Fibroblast of skin of scalp (primary cell): ENCODE results near the gene MYO1D.
A peak's percentile ranks its signal among the peaks of the same experiment; 100 is the strongest.
"Not testable (repeated sequence)": the region's sequence is repeated elsewhere in the genome, so short reads cannot be mapped to it uniquely, and the experiment has no call there.

Experiments used
- DNase-seq: peaks from one replicate; pipeline ENCODE4 v3.0.0-alpha.2; 2013

MYO1D gene

DNA sequence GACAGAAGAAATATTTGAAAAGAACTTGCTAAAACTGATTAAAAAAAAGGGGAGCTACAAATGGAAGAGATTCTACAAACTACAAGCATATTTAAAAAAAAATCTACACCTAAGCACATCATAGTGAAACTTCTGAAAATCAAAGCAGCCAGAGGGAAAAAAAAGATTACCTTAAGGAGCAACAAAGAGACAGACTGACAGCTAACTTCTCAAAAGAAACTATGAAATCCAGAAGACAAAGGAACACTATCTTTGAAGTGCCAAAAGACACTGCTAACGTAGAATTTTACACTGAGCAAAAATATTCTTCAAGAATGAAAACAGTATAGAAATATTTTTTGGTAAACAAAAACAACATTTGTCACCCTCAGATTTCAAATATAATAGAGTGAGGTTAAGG is 151.2 kb downstream of the MYO1D start:
- DNase-seq = no peak

DNA sequence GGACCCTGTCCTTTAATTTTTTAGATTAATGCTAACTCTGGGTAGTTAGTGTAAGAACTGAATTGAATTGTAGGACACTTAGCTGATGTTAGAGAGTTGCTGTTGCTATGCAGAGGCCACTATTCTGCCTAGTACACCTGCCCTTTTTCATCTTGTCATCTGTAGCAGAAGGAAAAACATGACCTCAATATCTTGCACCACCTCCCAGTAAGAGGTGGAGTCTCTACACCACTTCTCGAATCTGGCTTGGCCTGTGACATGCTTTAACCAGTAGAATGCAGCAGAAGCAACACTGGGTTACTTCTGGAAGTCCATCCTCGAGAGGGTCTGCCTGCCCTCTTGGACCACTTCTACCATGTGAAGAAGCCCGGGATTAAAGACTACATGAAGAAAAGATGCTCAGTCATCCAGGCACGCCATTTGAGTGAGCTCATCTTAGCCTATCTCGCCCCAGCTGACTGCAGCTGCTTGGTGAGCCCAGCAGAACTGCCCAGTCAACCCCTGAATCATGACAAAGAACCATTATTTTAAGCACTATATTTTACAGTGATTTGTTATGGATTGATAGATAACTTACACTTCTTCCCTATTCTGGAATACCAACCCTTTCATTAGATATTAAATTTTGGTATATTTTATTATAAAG is 153.5 kb downstream of the MYO1D start:
- DNase-seq = no peak

DNA sequence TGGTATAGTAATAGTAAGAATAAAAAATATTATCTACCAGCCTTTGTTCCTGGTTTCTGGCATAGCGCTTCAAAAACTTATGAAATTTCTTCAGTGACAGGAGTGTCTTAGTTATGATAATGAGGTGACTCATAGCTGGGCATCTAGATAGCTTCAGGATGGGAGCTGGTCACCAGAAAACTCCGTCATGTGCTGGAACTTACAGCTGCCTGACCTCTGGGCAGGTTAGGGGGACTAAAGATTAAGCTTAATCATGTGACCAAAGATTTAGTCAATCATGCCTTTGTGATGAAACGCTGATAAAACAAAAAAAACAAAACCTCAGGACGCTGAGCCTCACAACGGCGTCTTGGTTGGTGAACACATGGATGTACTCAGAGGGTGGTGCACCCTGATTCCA is 154.2 kb downstream of the MYO1D start:
- no peak for DNase-seq

- DNase-seq = no peak
These were observed 156.3 kb downstream of the MYO1D start for GRCh38 chr17:32720671-32721070.

DNA sequence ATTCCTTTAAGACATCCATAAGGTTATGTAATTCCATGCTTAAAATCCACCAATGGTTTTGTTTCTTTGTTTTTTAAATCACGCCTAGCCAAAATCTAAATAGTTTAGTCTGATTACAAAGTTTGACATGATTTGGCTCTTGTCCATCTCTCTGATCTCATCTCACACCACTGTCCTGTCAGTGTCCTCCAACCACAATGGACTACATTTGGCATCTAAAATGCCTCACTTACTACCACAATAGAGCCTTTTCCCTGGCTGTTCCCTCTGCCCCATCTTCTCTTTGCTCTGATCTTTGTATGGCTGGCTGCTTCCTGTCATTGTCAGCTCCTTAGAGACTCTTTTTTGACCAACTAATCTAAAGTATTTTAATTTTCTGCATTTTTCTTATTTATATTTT is 157.2 kb downstream of the MYO1D start:
- DNase-seq = no peak

GRCh38 chr17:32714922-32715321 is 162.0 kb downstream of the MYO1D start:
- not testable (repeated sequence) for DNase-seq

GRCh38 chr17:32714206-32714605 is 162.7 kb downstream of the MYO1D start:
- not testable (repeated sequence) for DNase-seq

DNA sequence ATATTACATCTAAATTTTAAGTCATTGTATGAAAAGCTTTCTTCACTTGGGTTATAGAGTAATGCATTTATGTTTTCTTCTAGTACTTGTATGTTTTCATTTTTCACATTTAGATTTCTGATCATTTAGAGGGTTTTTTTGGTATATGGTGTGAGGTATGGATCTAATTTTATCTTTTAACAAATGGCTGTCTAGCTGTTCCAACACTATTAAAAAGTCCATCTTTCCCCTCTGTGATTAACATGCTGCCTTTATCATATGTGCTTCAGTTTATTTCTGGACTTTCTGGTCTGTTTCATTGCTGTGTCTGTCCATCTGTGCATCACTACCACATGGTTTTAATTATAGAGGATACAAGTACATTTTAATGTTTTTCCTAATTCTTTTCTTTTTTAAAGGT is 163.8 kb downstream of the MYO1D start:
- no peak for DNase-seq

- DNase-seq = no peak
These were observed 167.4 kb downstream of the MYO1D start for GRCh38 chr17:32709562-32709961.

DNA sequence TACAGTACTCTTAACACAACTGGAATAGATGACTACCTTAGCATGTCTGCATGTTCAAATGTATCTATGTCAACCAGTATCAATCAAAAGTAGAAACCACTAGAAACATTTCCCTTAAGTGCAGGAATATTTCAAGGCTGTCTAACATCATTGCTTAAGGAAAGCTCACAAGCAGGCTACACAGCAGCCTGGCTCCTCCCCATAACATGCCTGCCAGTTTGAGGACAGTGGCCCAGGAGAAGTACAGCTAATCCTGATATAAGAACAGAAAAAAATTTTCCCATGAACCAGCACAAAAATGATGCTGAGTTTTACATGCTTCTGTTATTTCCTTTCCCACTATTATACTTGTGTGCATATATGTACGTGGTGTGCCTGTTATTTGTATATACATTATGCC is 175.1 kb downstream of the MYO1D start:
- no peak for DNase-seq

GRCh38 chr17:32699247-32699646 is 177.7 kb downstream of the MYO1D start:
- DNase-seq = no peak

DNA sequence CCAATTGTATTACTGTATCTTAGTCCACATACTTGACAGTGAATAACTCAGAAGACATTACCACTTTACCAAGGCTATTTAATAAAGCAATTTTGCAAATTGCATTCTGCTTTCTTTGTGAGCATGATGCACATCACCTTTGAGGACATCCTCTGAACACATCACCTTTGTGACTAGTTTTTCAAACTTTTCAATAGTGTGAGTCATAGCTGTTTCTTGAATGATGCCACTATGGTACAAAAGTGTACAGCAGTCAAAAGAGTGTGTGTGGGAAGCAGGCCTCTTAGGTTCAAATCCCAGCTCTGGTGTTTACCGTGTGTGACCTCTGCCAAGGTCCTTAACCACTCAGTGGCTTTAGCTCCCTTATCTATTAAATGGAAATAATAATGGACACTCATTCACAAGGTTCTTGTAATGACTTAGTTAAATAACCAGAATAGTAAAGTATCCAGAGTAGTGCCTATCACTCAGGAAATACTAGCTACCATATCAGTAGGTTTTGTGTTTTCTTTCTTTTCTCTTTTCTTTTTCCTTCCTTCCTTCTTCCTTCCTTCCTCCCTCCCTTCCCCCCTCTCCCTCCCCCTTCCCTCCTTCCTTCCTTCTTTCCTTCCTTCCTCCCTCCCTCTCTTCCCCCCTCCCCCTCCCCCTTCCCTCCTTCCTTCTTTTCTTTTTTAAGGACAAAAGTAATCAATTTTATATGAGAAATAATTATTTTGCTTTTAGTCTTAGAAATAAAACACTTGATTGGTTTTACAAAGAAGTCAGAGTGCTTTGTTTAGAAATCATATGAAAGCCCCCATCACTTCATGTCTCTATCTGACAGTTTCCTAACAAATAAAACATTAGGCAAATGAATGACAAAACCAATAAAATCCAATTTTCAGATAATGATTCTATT is 178.9 kb downstream of the MYO1D start:
- no peak for DNase-seq

DNA sequence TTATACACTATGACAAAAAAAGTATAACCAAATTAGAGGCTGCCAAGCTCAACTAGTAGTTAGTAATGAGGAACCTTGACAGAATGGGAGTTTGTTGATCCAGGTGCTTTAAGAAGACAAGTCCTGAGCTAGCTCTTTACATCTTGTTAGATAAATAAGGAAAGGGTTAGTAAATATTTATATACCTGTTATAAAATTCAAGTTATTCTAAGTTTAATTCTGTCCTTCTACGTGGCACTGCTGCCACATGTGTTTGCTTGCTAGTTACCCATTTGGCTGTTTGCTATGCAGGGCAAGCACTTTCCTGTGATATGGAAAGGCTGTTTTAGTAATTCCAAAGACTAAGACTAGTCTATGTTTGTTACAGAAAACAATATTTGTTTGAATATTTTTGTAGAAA is 180.5 kb downstream of the MYO1D start:
- DNase-seq = no peak

DNA sequence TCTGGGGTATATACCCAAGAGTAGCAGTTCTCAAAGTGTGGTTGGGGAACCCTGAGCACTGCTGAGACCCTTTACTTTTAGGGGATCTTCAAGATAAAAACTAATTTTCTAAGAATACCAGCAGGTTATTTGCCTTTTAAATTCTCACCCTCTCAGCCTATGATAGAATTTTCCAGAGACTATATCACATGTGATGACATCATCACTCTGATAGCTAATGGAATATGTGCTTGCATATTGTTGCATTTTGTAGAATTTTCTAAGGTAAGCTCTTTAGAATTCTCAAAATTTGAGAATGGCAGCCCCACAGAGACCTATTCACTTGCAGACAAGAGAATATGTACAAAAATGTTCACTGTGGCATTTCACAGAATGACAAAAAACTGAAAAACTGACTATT is 181.1 kb downstream of the MYO1D start:
- no peak for DNase-seq

GRCh38 chr17:32693194-32693897 is 183.6 kb downstream of the MYO1D start:
- no peak for DNase-seq

- DNase-seq = no peak
These were observed 184.7 kb downstream of the MYO1D start for GRCh38 chr17:32692179-32692578.

GRCh38 chr17:32689348-32689747 is 187.6 kb downstream of the MYO1D start:
- no peak for DNase-seq

DNA sequence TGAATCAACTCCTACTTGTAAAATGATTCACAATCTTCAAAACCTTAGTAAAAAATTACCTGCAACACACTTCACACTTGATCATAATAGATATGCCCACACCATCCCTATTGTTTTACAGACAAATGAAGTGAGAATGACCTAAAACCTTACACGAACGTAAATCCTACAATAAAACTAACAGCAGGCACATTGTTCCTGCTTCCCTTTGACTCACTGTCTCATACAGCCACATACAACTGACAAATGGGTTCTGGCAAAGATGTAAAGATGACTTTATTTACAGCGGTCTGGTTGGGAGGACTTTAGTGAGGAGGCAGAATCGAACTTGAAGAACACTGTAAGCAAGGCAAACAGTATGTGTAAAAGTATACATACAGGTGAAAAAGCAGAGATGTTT is 188.7 kb downstream of the MYO1D start:
- DNase-seq = no peak

GRCh38 chr17:32684087-32684958 is 192.6 kb downstream of the MYO1D start:
- no peak for DNase-seq

DNA sequence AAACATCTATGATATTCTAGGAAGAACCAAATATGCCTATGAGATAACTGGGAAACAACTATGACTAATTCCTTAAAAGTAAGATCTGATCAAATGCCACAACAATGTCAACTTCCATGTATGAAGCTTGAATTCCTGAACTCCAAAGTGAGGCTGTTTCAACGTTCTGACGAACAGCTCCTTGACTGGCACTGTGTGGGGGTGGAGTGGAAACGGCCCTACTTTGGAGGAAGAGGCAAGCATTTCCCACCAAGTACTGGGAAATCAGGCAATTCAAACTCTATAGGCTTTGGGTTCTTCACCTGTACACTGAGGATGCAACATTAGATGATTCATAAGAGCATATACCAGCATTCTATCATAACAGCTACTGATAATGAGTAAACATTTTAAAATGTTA is 203.0 kb downstream of the MYO1D start:
- DNase-seq = peak; percentile 46

GRCh38 chr17:32672711-32673110 is 204.2 kb downstream of the MYO1D start:
- no peak for DNase-seq

- peak; percentile 26 for DNase-seq
These were observed 205.0 kb downstream of the MYO1D start for GRCh38 chr17:32671896-32672295.
